HFFc6 (cell line): Measurements from ENCODE around the gene SPATC1L. TPM values are rescaled to one million over a fixed set of nuclear protein-coding genes. Genes with fewer than 3 reads are reported as not detected.

Source experiments
- DNase-seq: peaks from one replicate; pipeline ENCODE4 v3.0.0-alpha.2; 2018
- H3K27ac Mint-ChIP-seq: 2 replicates; pipeline ENCODE4 v1.8.0; 2020; ENCODE audit warnings: mild to moderate bottlenecking, mixed read lengths
- H3K27me3 Mint-ChIP-seq: 2 replicates; pipeline ENCODE4 v1.8.0; 2021; ENCODE audit warnings: mild to moderate bottlenecking, moderate library complexity, mixed read lengths; ENCODE audit not compliant: insufficient read depth
- H3K36me3 Mint-ChIP-seq: 2 replicates; pipeline ENCODE4 v1.8.0; 2021; ENCODE audit warnings: low read depth, mixed read lengths
- H3K4me1 Mint-ChIP-seq: 2 replicates; pipeline ENCODE4 v1.8.0; 2020; ENCODE audit warnings: low read depth, mixed read lengths
- H3K4me3 Mint-ChIP-seq: 2 replicates; pipeline ENCODE4 v1.8.0; 2020; ENCODE audit warnings: mild to moderate bottlenecking, moderate library complexity, mixed read lengths
- H3K9me3 Mint-ChIP-seq: 2 replicates; pipeline ENCODE4 v1.8.0; 2020; ENCODE audit warnings: mild to moderate bottlenecking, mixed read lengths
- total RNA-seq, 6 experiments: library from RNA; stranded (reverse); fragmentation: NEBNext Ultra II Directional; extraction: Animal tissue kit (Norgen Biotek cat#: 25700); gene quantifications; 2 replicates in 1 of 6; 3 replicates in 5 of 6; pipeline ENCODE4 v1.2.3, GENCODE V29; 2021
- TF ChIP-seq, protein P1 (sequence below): fragments of 200-600 bp; sonication (generic); IDR thresholded peaks from 2 replicates; pipeline ENCODE4 v1.5.0; 2021; ENCODE audit warnings: antibody characterized with exemption, mild to moderate bottlenecking

The SPATC1L gene
- total RNA-seq, 6 experiments from 2014 or later: 11.3 to 14.7 (median 13.1) TPM

DNA sequence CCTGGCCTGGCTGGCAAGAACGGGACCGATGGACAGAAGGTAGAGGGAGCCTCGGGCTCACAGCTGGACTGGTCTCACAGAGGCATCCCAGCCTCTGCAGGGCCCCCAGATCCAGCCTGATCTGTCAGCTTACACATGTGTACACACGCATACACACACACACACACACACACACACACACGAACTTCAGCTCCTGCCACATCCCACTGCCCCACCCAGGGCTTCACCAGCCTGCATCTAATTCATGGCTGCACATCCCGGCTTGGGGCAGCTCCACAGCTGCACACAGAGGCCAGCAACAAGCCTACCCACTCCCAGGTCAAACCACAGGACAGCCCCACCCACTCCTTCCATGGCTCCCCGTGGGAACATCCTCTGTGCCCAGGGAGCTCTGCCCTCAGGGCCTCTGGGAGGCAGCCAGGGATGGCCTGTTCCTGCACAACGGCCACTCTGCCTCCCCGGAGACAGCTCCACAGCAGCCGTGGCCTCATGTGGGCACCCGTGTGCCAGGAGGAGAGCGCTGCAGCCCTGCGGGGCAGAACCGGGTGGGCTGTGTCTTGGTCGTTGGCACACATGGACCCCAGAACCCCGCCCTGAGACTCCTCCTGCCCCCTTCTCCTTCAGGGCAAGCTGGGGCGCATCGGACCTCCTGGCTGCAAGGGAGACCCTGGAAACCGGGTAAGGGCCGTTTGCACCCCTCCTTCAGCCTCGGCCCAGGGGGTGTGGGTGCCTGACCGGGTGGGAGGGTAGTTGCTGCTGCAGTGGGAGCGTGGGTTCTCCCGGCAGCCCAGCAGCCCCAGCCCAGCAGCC, 67.3 kb downstream of the SPATC1L start:
- peaks cover 23% of the 10 kb centered on the region for H3K36me3 Mint-ChIP-seq
- peaks cover 9% of the 10 kb centered on the region for H3K4me1 Mint-ChIP-seq
- peak; percentile 53 for DNase-seq
- peaks cover 2% of the 10 kb centered on the region; the same call in 1 of the 2 replicates for H3K27me3 Mint-ChIP-seq
- H3K9me3 Mint-ChIP-seq: no peaks in the 10 kb centered on the region
- H3K27ac Mint-ChIP-seq: no peak overlapping the region
- H3K4me3 Mint-ChIP-seq: no peak overlapping the region
- TF ChIP-seq, protein P1, sequence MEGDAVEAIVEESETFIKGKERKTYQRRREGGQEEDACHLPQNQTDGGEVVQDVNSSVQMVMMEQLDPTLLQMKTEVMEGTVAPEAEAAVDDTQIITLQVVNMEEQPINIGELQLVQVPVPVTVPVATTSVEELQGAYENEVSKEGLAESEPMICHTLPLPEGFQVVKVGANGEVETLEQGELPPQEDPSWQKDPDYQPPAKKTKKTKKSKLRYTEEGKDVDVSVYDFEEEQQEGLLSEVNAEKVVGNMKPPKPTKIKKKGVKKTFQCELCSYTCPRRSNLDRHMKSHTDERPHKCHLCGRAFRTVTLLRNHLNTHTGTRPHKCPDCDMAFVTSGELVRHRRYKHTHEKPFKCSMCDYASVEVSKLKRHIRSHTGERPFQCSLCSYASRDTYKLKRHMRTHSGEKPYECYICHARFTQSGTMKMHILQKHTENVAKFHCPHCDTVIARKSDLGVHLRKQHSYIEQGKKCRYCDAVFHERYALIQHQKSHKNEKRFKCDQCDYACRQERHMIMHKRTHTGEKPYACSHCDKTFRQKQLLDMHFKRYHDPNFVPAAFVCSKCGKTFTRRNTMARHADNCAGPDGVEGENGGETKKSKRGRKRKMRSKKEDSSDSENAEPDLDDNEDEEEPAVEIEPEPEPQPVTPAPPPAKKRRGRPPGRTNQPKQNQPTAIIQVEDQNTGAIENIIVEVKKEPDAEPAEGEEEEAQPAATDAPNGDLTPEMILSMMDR: no peak

DNA sequence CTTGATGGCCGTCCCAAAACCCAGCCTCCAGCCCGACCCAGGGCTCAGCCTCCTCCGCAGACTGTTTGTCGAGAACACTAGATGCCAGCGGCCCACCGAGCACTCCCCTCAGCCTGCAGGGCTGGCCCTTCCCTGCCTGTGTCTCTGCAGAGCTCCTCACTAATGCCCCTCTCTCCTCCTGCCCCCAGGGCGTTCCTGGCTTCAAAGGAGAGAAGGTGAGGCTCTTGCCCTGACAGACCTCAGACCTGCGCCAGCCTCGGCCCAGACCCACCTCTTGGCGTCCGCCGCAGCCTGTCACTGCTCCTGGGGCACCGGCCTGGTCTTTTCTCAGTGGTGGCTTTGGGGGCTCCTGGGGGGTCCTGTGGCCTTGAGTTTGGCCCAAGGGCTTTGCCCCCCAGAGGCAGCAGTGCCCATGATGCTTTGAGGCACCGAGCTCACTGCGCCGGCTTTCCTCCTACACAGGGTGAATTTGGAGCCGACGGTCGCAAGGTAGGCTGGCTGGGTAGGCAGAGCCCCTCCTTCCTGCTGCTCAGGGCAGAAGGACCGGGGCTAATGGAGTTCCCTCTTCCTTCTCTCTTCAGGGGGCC, 68.0 kb downstream of the SPATC1L start:
- DNase-seq: no peak
- Mint-ChIP-seq H3K4me1 (peaks cover 6% of the 10 kb centered on the region), H3K36me3 (peaks cover 23% of the 10 kb centered on the region), H3K27me3 (peaks cover 2% of the 10 kb centered on the region; the same call in 1 of the 2 replicates), H3K9me3 (no peaks in the 10 kb centered on the region), H3K4me3 (no peak overlapping the region), H3K27ac (no peak overlapping the region)
- TF ChIP-seq, protein P1: no peak

DNA sequence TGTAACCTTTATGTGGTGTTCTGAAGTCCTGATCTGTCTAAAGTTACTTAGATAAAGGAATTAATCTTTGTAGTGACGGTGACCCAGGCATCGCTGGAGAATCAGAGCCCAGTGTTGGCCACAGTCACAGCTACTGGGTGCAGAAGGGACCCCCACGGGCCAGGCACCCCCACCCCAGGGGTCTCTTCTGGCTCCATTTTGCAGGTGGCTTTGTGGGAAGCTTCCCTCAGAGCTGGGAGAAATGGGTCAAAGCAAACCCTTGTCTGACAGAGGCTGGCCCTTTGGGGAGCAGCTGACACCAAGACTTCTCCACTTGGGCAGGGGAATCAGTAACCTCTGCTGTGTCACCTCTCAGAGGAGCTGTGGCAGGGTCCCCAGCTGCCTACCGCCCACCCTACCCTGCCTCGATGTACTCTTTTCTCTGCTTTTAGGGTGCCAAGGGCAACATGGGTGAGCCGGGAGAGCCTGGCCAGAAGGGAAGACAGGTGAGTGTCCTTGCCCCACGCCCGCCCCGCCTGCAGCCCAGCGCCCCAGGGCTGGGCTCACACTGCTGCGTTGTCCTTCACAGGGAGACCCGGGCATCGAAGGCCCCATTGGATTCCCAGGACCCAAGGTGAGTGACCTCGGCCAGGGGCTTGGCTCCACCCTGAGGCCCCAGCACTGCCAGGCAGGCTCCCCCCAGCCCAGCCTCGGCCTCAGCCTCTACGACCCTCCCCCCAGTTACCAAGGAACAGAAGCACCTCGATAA, 68.6 kb downstream of the SPATC1L start:
- Mint-ChIP-seq H3K27ac (no peak overlapping the region), H3K4me3 (no peak overlapping the region), H3K36me3 (peaks cover 23% of the 10 kb centered on the region), H3K4me1 (peaks cover 6% of the 10 kb centered on the region), H3K27me3 (peaks cover 2% of the 10 kb centered on the region; the same call in 1 of the 2 replicates), H3K9me3 (no peaks in the 10 kb centered on the region)
- TF ChIP-seq, protein P1: no peak
- DNase-seq: no peak

DNA sequence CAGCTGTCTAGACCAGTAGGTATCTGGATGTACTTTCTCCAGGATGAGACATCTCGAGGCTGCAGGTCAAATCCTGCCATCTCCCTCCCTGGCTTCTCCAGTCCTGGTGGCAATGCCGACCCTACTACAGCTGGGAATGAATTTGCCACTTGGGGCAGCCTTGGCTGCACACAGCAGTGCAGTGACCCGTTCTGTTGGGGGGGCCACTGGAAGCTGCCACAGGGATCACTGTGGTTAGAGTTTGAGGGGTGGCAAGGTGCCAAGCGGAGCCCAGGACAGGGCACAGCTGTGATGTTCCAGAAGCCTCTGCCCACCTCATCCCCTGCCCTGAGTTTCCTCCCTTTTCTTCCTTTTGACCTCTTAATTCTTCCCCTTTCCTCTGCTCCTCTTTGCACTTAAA, 69.3 kb downstream of the SPATC1L start:
- Mint-ChIP-seq H3K36me3 (peaks cover 23% of the 10 kb centered on the region), H3K27me3 (peaks cover 2% of the 10 kb centered on the region; the same call in 1 of the 2 replicates), H3K4me3 (no peak overlapping the region), H3K9me3 (no peaks in the 10 kb centered on the region), H3K4me1 (peaks cover 6% of the 10 kb centered on the region), H3K27ac (no peak overlapping the region)
- no peak for DNase-seq
- TF ChIP-seq, protein P1: no peak

DNA sequence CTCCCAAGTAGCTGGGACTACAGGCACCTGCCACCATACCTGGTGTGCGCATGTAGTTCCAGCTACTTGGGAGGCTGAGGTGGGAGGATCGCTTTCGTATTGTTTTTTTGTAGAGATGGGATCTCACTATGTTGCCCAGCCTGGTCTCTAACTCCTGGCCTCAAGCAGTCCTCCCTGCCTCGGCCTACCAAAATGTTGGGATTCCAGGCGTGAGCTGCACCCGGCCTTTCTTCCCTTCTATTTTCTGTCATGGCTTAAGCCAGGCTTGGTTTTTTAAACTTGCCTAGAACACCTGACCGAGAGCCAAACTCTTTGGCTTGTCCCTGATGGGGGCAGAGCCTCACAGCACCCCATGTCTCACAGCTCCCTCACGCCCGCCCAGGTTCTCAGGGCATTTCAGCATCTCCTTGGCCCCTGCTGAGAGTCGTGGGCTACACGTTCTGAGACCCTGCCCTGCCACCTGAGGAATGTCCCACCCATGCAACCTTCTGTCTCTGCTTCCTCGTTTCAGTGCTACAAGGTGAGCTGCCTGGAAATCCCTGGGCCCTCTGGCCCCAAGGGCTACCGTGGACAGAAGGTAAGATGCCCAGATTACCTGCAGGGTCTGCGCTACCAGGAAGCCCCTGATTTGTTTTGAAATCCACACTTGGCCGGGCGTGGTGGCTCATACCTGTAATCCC, 70.6 kb downstream of the SPATC1L start:
- DNase-seq: no peak
- TF ChIP-seq, protein P1: no peak
- peaks cover 6% of the 10 kb centered on the region for H3K4me1 Mint-ChIP-seq
- peaks cover 24% of the 10 kb centered on the region for H3K36me3 Mint-ChIP-seq
- no peak overlapping the region for H3K27ac Mint-ChIP-seq
- H3K27me3 Mint-ChIP-seq: peaks cover 2% of the 10 kb centered on the region; the same call in 1 of the 2 replicates
- no peaks in the 10 kb centered on the region for H3K9me3 Mint-ChIP-seq
- H3K4me3 Mint-ChIP-seq: no peak overlapping the region
